ENCODE results near the gene DNASE1L1. TPM values are rescaled to one million over a fixed set of nuclear protein-coding genes. Genes with fewer than 3 reads are reported as not detected.

Gene DNASE1L1
- total RNA-seq, 1 experiment from 2014 or later = 16.2 TPM

- TF ChIP-seq ZSCAN18 (CRISPR knock-in tag; IDR thresholded peaks at IDR 0.05) (no peak), CREB1 (CRISPR knock-in tag; IDR thresholded peaks at IDR 0.05) (no peak)
Measured at GRCh38 chrX:154444755-154445246, 35.7 kb upstream of the DNASE1L1 start (continued).

- Mint-ChIP-seq H3K9me3 (no peaks in the 10 kb centered on the region), H3K27ac (peak within 1 kb of the TSS; percentile 68), H3K4me3 (peak within 1 kb of the TSS; percentile 70), H3K4me1 (no peaks in the 10 kb centered on the region), H3K36me3 (peaks cover 15% of the 10 kb centered on the region), H3K27me3 (ENCODE audit: low read depth) (no peaks in the 10 kb centered on the region)
- ChIA-PET POLR2A (no interaction called here), CTCF (no interaction called here)
- peak; percentile 50 for ATAC-seq
- TF ChIP-seq USF2 (CRISPR knock-in tag; IDR thresholded peaks at IDR 0.05) = peak; percentile 87
- TF ChIP-seq TEAD4 (CRISPR knock-in tag; IDR thresholded peaks at IDR 0.05) = no peak
- 0 out of 2 replicates have a peak, but pooled peaks have one; percentile 14 for TF ChIP-seq SP1 (CRISPR knock-in tag; conservative IDR thresholded peaks at IDR 0.05)
- no peak for TF ChIP-seq E2F1 (CRISPR knock-in tag; IDR thresholded peaks at IDR 0.05)
- TF ChIP-seq GRHL2 (CRISPR knock-in tag; IDR thresholded peaks at IDR 0.05; ENCODE audit: insufficient replicate concordance, severe bottlenecking) = no peak
- no peak for TF ChIP-seq ATF3 (CRISPR knock-in tag; conservative IDR thresholded peaks at IDR 0.05)
- 0 out of 2 replicates have a peak, but pooled peaks have one; percentile 16 for TF ChIP-seq USF1 (CRISPR knock-in tag; IDR thresholded peaks at IDR 0.05)
- DNase-seq (ENCODE audit: low spot score) = peak; percentile 37
Measured at GRCh38 chrX:154443992-154444754, 35.1 kb upstream of the DNASE1L1 start, which contains the start of gene FAM50A. Gene FAM50A, plus strand, starts transcription at chrX:154444141. Its CDS starts 95 bp downstream, at chrX:154444236.

GRCh38 chrX:154443479-154443910 is 34.4 kb upstream of the DNASE1L1 start:
- peak overlapping the region; percentile 68 for H3K27ac Mint-ChIP-seq
- peaks cover 16% of the 10 kb centered on the region for H3K36me3 Mint-ChIP-seq
- no peaks in the 10 kb centered on the region for H3K27me3 Mint-ChIP-seq (ENCODE audit: low read depth)
- ATAC-seq (peak; percentile 46), DNase-seq (ENCODE audit: low spot score) (no peak)
- H3K4me3 Mint-ChIP-seq = peak overlapping the region; percentile 70
- ChIA-PET POLR2A (no interaction called here), CTCF (interaction anchor here (0.5 to 0.7 kb wide), 2 partner anchors 17 to 18 kb away, joined by 3 to 6 read pairs; no protein-coding TSS in a partner anchor)
- H3K4me1 Mint-ChIP-seq = no peaks in the 10 kb centered on the region
- H3K9me3 Mint-ChIP-seq = no peaks in the 10 kb centered on the region
- TF ChIP-seq MAX (CRISPR knock-in tag; IDR thresholded peaks at IDR 0.05) (no peak), GTF2I (CRISPR knock-in tag; conservative IDR thresholded peaks at IDR 0.05) (no peak), CREM (CRISPR knock-in tag; IDR thresholded peaks at IDR 0.05) (no peak), ERG (CRISPR knock-in tag; IDR thresholded peaks at IDR 0.05) (no peak), IRF2 (CRISPR knock-in tag; IDR thresholded peaks at IDR 0.05; ENCODE audit: borderline replicate concordance, low read depth) (no peak), ARID4B (CRISPR knock-in tag; IDR thresholded peaks at IDR 0.05; ENCODE audit: borderline replicate concordance) (no peak), HMGA2 (CRISPR knock-in tag; IDR thresholded peaks at IDR 0.05) (no peak), USF2 (CRISPR knock-in tag; IDR thresholded peaks at IDR 0.05) (no peak), ZNF423 (CRISPR knock-in tag; IDR thresholded peaks at IDR 0.05) (no peak), TEAD1 (CRISPR knock-in tag; IDR thresholded peaks at IDR 0.05) (no peak), FOXK1 (CRISPR knock-in tag; IDR thresholded peaks at IDR 0.05) (no peak)

Data from WTC11 (cell line).